H1 (cell line): Measurements from ENCODE around the gene CDYL2. TPM values are rescaled to one million over a fixed set of nuclear protein-coding genes. Genes with fewer than 3 reads are reported as not detected.

Experiments used
- CTCF ChIA-PET: fragments of 300-600 bp; sonication (Branson Sonifier 250); formaldehyde crosslinking; loops from one replicate; lab custom pipeline; 2021; ENCODE audit not compliant: partially characterized antibody; lab: Charles Lee
- POLR2A ChIA-PET: fragments of 300-600 bp; sonication (Branson Sonifier 250); formaldehyde crosslinking; loops from one replicate; lab custom pipeline; 2021; ENCODE audit warnings: inconsistent platforms; ENCODE audit not compliant: partially characterized antibody; lab: Charles Lee
- DNase-seq, 2 experiments: peaks; one replicate each; pipeline versions ENCODE4 v3.0.0 to v3.0.0-alpha.2; 2010 to 2022; ENCODE audit warnings: low spot score in 2 of 2, low read depth in 1 of 2, mixed read lengths in 1 of 2
- FAIRE-seq: peaks from 2 replicates; lab custom pipeline; 2011; peaks lifted over from hg19 to GRCh38; lab: Jason Lieb, UNC
- H2AFZ ChIP-seq: 2 replicates; pipeline ENCODE4 v1.8.1; 2012; ENCODE audit warnings: low read length, inconsistent platforms
- H2AK5ac ChIP-seq: 2 replicates; pipeline ENCODE4 v1.6.1; 2013; ENCODE audit warnings: low read depth, low read length
- H2BK120ac ChIP-seq: replicated peaks from 2 replicates; pipeline ENCODE3; 2013; ENCODE audit warnings: low read depth, low read length, inconsistent platforms
- H2BK12ac ChIP-seq: 2 replicates; pipeline ENCODE4 v1.6.1; 2013; ENCODE audit warnings: low read depth, low read length
- H2BK15ac ChIP-seq: 2 replicates; pipeline ENCODE4 v1.6.1; 2013; ENCODE audit warnings: low read length
- H2BK20ac ChIP-seq: 2 replicates; pipeline ENCODE4 v1.6.1; 2013; ENCODE audit warnings: low read length
- H2BK5ac ChIP-seq: 2 replicates; pipeline ENCODE4 v1.6.1; 2013; ENCODE audit warnings: low read depth, low read length
- H3K14ac ChIP-seq: 2 replicates; pipeline ENCODE4 v1.6.1; 2013; ENCODE audit warnings: inconsistent platforms; ENCODE audit not compliant: insufficient read length
- H3K18ac ChIP-seq: 2 replicates; pipeline ENCODE4 v1.6.1; 2013; ENCODE audit warnings: low read length; ENCODE audit errors: extremely low read depth
- H3K23ac ChIP-seq: 2 replicates; pipeline ENCODE4 v1.6.1; 2013; ENCODE audit warnings: inconsistent platforms; ENCODE audit not compliant: insufficient read length
- H3K23me2 ChIP-seq: 2 replicates; pipeline ENCODE4 v1.6.1; 2013; ENCODE audit warnings: low read depth, low read length
- H3K27ac ChIP-seq: 2 replicates; pipeline ENCODE4 v1.6.1; 2011; ENCODE audit warnings: low read depth, low read length, inconsistent platforms
- H3K27me3 ChIP-seq, 4 experiments: replicated peaks in 1 of 4; 1 replicate in 1 of 4; 2 replicates in 3 of 4; pipeline versions ENCODE4 v1.6.1 to v1.8.1; 2011 to 2013; ENCODE audit warnings: low read length in 3 of 4, mild to moderate bottlenecking in 3 of 4, inconsistent platforms in 2 of 4, mixed read lengths in 2 of 4, moderate library complexity in 1 of 4; ENCODE audit not compliant: control insufficient read depth in 3 of 4, insufficient read depth in 3 of 4; ENCODE audit errors: extremely low read depth in 1 of 4
- H3K36me3 ChIP-seq, 4 experiments: 2 replicates each; pipeline versions ENCODE4 v1.6.1 to v1.8.1; 2011 to 2013; ENCODE audit warnings: mild to moderate bottlenecking in 4 of 4, low read length in 3 of 4, moderate library complexity in 2 of 4, control low read depth in 1 of 4, inconsistent platforms in 1 of 4; ENCODE audit not compliant: insufficient read depth in 4 of 4, control insufficient read depth in 2 of 4
- H3K4ac ChIP-seq: replicated peaks from 2 replicates; pipeline ENCODE3; 2013; ENCODE audit warnings: low read length, low read depth, mixed read lengths, inconsistent platforms; ENCODE audit not compliant: insufficient read length
- H3K4me1 ChIP-seq, 4 experiments: replicated peaks in 1 of 4; 1 replicate in 1 of 4; 2 replicates in 3 of 4; pipeline versions ENCODE4 v1.6.1 to v1.8.1; 2011 to 2013; ENCODE audit warnings: low read length in 3 of 4, inconsistent platforms in 2 of 4, mixed read lengths in 1 of 4; ENCODE audit not compliant: insufficient read depth in 4 of 4, control insufficient read depth in 3 of 4
- H3K4me2 ChIP-seq, 2 experiments: 2 replicates each; pipeline versions ENCODE4 v1.6.1 to v1.8.1; 2011 to 2013; ENCODE audit warnings: low read depth in 2 of 2, low read length in 2 of 2, control low read depth in 1 of 2, inconsistent platforms in 1 of 2, mild to moderate bottlenecking in 1 of 2; ENCODE audit not compliant: insufficient read depth in 1 of 2
- H3K4me3 ChIP-seq, 4 experiments: fragments of 200-600, 300-600 bp in 1 of 4; sonication (generic), shearing (Covaris generic), sonication (Bioruptor Twin) in 1 of 4; 2 replicates each; pipeline versions ENCODE4 v1.5.1 to v1.8.1; 2011 to 2016; ENCODE audit warnings: low read length in 4 of 4, low read depth in 3 of 4, control low read depth in 2 of 4, inconsistent platforms in 2 of 4, mild to moderate bottlenecking in 2 of 4, mixed read lengths in 1 of 4, moderate library complexity in 1 of 4; ENCODE audit not compliant: insufficient read depth in 2 of 4; ENCODE audit errors: extremely low read depth in 1 of 4
- H3K56ac ChIP-seq: replicated peaks from 2 replicates; pipeline ENCODE3; 2013; ENCODE audit warnings: low read depth, mild to moderate bottlenecking, mixed read lengths, low read length, inconsistent platforms; ENCODE audit not compliant: insufficient read length
- H3K79me1 ChIP-seq: 2 replicates; pipeline ENCODE4 v1.6.1; 2013; ENCODE audit warnings: low read depth, low read length, control low read depth
- H3K79me2 ChIP-seq, 2 experiments: 2 replicates each; pipeline versions ENCODE4 v1.6.1 to v1.8.1; 2012 to 2013; ENCODE audit warnings: low read length in 2 of 2, mild to moderate bottlenecking in 2 of 2, inconsistent platforms in 1 of 2; ENCODE audit not compliant: insufficient read depth in 2 of 2, control insufficient read depth in 1 of 2
- H3K9ac ChIP-seq, 4 experiments: replicated peaks in 1 of 4; 1 replicate in 1 of 4; 2 replicates in 3 of 4; pipeline versions ENCODE4 v1.6.1 to v1.8.1; 2011 to 2013; ENCODE audit warnings: low read depth in 3 of 4, low read length in 3 of 4, control low read depth in 2 of 4, mild to moderate bottlenecking in 2 of 4, moderate library complexity in 2 of 4, inconsistent platforms in 1 of 4; ENCODE audit errors: extremely low read depth in 1 of 4
- H3K9me3 ChIP-seq, 2 experiments: 2 replicates each; pipeline versions ENCODE4 v1.6.1 to v1.8.1; 2012 to 2013; ENCODE audit warnings: mild to moderate bottlenecking in 2 of 2, moderate library complexity in 2 of 2, control low read depth in 1 of 2, inconsistent platforms in 1 of 2, low read depth in 1 of 2, low read length in 1 of 2, mixed read lengths in 1 of 2; ENCODE audit not compliant: insufficient read depth in 2 of 2
- H4K20me1 ChIP-seq, 2 experiments: replicated peaks in 1 of 2; 2 replicates each; pipeline versions ENCODE3 to v1.8.1; 2011 to 2013; ENCODE audit warnings: inconsistent platforms in 2 of 2, low read length in 2 of 2, mild to moderate bottlenecking in 1 of 2; ENCODE audit not compliant: insufficient read depth in 2 of 2, control insufficient read depth in 1 of 2
- H4K5ac ChIP-seq: 2 replicates; pipeline ENCODE4 v1.6.1; 2013; ENCODE audit warnings: low read length, low read depth, mixed read lengths, inconsistent platforms; ENCODE audit not compliant: insufficient read length
- H4K8ac ChIP-seq: 2 replicates; pipeline ENCODE4 v1.8.0; 2013; ENCODE audit warnings: mild to moderate bottlenecking, moderate library complexity, low read length, inconsistent platforms; ENCODE audit not compliant: insufficient read depth; ENCODE audit errors: extremely low read depth
- H4K91ac ChIP-seq: replicated peaks from 2 replicates; pipeline ENCODE3; 2013; ENCODE audit warnings: low read length, mixed read lengths, inconsistent platforms; ENCODE audit not compliant: insufficient read length
- ATF2 ChIP-seq: IDR thresholded peaks from 2 replicates; pipeline ENCODE4 v1.6.1; 2012; ENCODE audit warnings: low read length, inconsistent platforms
- CHD1 ChIP-seq: IDR thresholded peaks from 2 replicates; pipeline ENCODE4 v1.6.1; 2012; ENCODE audit warnings: low read depth, low read length, improper control_type of control experiment
- CTCF ChIP-seq, 3 experiments: IDR thresholded peaks; 1 replicate in 2 of 3; 2 replicates in 1 of 3; pipeline versions ENCODE4 v1.5.1 to v1.6.1; 2011; ENCODE audit warnings: low read length in 3 of 3, mild to moderate bottlenecking in 3 of 3, inconsistent platforms in 2 of 3, low read depth in 1 of 3, moderate library complexity in 1 of 3; ENCODE audit not compliant: insufficient read depth in 1 of 3; ENCODE audit errors: control extremely low read depth in 1 of 3
- GTF2F1 ChIP-seq: IDR thresholded peaks from 2 replicates; pipeline ENCODE4 v1.6.1; 2012; ENCODE audit warnings: low read depth, low read length, improper control_type of control experiment, borderline replicate concordance
- NRF1 ChIP-seq: IDR thresholded peaks from 2 replicates; pipeline ENCODE4 v1.6.1; 2011; ENCODE audit warnings: mild to moderate bottlenecking, low read depth, low read length, improper control_type of control experiment
- POLR2AphosphoS5 ChIP-seq: IDR thresholded peaks from 2 replicates; pipeline ENCODE4 v1.6.1; 2011; ENCODE audit warnings: low read depth, low read length
- RNF2 ChIP-seq: fragments of 200-900, 300-1000 bp; sonication (generic); IDR thresholded peaks from 2 replicates; pipeline ENCODE4 v1.7.1; 2016; ENCODE audit warnings: borderline replicate concordance, low read depth, mild to moderate bottlenecking, antibody characterized with exemption, low read length; ENCODE audit not compliant: poor library complexity, severe bottlenecking; ENCODE audit errors: missing control alignments
- SAP30 ChIP-seq: fragments of 300-600 bp; sonication (generic); IDR thresholded peaks from 2 replicates; pipeline ENCODE4 v1.7.1; 2012; ENCODE audit warnings: low read length, moderate library complexity, mild to moderate bottlenecking, inconsistent platforms; ENCODE audit not compliant: insufficient read depth, insufficient replicate concordance
- SP1 ChIP-seq: IDR thresholded peaks from 2 replicates; pipeline ENCODE4 v1.6.1; 2011; ENCODE audit warnings: low read depth, low read length
- TAF1 ChIP-seq: IDR thresholded peaks from 2 replicates; pipeline ENCODE4 v1.6.1; 2011; ENCODE audit warnings: mild to moderate bottlenecking, low read depth, low read length
- WGBS, 2 experiments: shearing (Covaris generic) in 1 of 2; methylation state at CpG; one replicate each; pipeline versions ENCODE4 v1.1.6 to v1.1.7; 2013 to 2015; ENCODE audit warnings: low lambda C conversion rate in 2 of 2, mixed read lengths in 2 of 2, inconsistent platforms in 1 of 2, low coverage in 1 of 2, missing lambda C conversion rate in 1 of 2; ENCODE audit not compliant: insufficient replicate concordance in 2 of 2, insufficient coverage in 1 of 2, insufficient read length in 1 of 2; ENCODE audit errors: extremely low coverage in 1 of 2, missing lambda C conversion rate in 1 of 2; 5-methylcytosine and 5-hydroxymethylcytosine counted together
- polyA plus RNA-seq, 7 experiments: library from polyadenylated mRNA; depleted of rRNA in 3 of 7; stranded (reverse) in 5 of 7; unstranded in 2 of 7; fragments of >200 nt in 5 of 7; fragments of 200-250 nt in 2 of 7; gene quantifications; 1 replicate in 5 of 7; 2 replicates in 1 of 7; 4 replicates in 1 of 7; pipeline versions ENCODE4 v1.2.1 to v1.2.3, GENCODE V29; 2011 to 2013; ENCODE audit warnings: missing spikeins in 2 of 7, mixed read lengths in 2 of 7
- total RNA-seq: library from RNA; stranded (reverse); fragmentation: NEBNext Ultra II Directional; extraction: Animal tissue kit (Norgen Biotek cat#: 25700); gene quantifications from 2 replicates; pipeline ENCODE4 v1.2.1, GENCODE V29; 2021

The CDYL2 gene
- total and polyA plus RNA-seq, 2 of the 8 experiments (the other 6 are each of a cell fraction or from before 2014, with no cell fraction given), result 0.33 to 5.3 TPM

DNA sequence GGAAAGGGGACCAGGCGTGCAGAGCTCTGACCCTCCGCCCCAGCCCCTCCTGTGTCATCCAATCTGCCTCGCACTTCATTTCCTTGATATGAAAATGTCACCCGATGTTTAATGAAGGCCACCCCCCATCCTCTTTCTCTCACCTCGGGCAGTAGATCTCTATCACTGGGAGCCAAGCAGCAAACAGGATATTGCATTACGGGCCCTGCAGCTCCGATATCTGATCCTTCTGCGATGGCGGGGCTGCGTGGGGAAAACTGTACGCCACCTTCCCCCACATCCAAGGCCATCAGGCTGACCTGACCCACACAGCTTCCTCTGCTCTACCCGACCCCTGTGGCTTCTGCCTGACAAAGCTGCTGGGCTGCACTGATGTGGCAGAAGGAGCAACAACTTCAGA is 188.7 kb downstream of the CDYL2 start:
- no peaks in the 10 kb centered on the region for H3K79me2 ChIP-seq
- peak in 1 of 2 experiments; percentile 17 for DNase-seq
- ChIA-PET POLR2A (no interaction called here), CTCF (no interaction called here)
- H2AFZ ChIP-seq, result no peak overlapping the region
- H3K9me3 ChIP-seq, result peaks cover 37 to 66% of the 10 kb centered on the region in 2 experiments
- no peaks in the 10 kb centered on the region for H3K27me3 ChIP-seq
- H3K4me1 ChIP-seq, result no peaks in the 10 kb centered on the region
- H3K23ac ChIP-seq, result no peak overlapping the region
- H3K4me3 ChIP-seq, result no peak overlapping the region
- FAIRE-seq, result no peak
- H4K8ac ChIP-seq, result no peak overlapping the region
- 91% methylated on average over 11 of the region's 12 CpGs; no CpG with 5 or more reads in 1 of the 2 experiments for WGBS, 2 experiments
- H2BK20ac ChIP-seq, result no peak overlapping the region
- no peak overlapping the region for H3K14ac ChIP-seq
- H2BK15ac ChIP-seq, result no peak overlapping the region
- no peaks in the 10 kb centered on the region for H3K36me3 ChIP-seq
- no peak overlapping the region for H3K9ac ChIP-seq
- no peak overlapping the region for H2BK12ac ChIP-seq
- no peak overlapping the region for H3K56ac ChIP-seq
- no peak overlapping the region for H2BK5ac ChIP-seq
- no peak overlapping the region for H3K4me2 ChIP-seq
- H4K20me1 ChIP-seq, result no peaks in the 10 kb centered on the region
- no peak overlapping the region for H3K4ac ChIP-seq
- H2BK120ac ChIP-seq, result no peak overlapping the region
- H4K5ac ChIP-seq, result no peak overlapping the region
- no peak overlapping the region for H2AK5ac ChIP-seq
- H3K18ac ChIP-seq, result no peak overlapping the region
- no peaks in the 10 kb centered on the region for H3K23me2 ChIP-seq
- no peaks in the 10 kb centered on the region for H3K79me1 ChIP-seq
- H3K27ac ChIP-seq, result no peak overlapping the region
- no peak overlapping the region for H4K91ac ChIP-seq
- no peak for TF ChIP-seq RNF2
- no peak for TF ChIP-seq TAF1
- TF ChIP-seq SAP30, result no peak
- no peak for TF ChIP-seq ATF2
- no peak for TF ChIP-seq CHD1
- TF ChIP-seq SP1, result no peak
- TF ChIP-seq GTF2F1, result no peak
- TF ChIP-seq POLR2AphosphoS5, result no peak
- no peak for TF ChIP-seq CTCF (IDR thresholded peaks at IDR 0.05; ENCODE audit: control extremely low read depth in 1 of 3, insufficient read depth in 1 of 3, low read depth in 1 of 3, low read length in 3 of 3)
- TF ChIP-seq NRF1, result no peak
